Rectal smooth muscle tissue (tissue), 1 donor: ENCODE measurements around the gene DAD1.

Experiments used
- H3K27ac ChIP-seq: one replicate; pipeline ENCODE4 v1.7.0; 2013; ENCODE audit warnings: low read depth, low read length, inconsistent platforms
- H3K27me3 ChIP-seq: one replicate; pipeline ENCODE4 v1.7.0; 2013; ENCODE audit warnings: low read length; ENCODE audit not compliant: control insufficient read depth, insufficient read depth
- H3K36me3 ChIP-seq: one replicate; pipeline ENCODE4 v1.7.0; 2013; ENCODE audit warnings: low read length; ENCODE audit not compliant: control insufficient read depth, insufficient read depth
- H3K4me1 ChIP-seq: one replicate; pipeline ENCODE4 v1.7.0; 2013; ENCODE audit warnings: low read length; ENCODE audit not compliant: control insufficient read depth, insufficient read depth
- H3K4me3 ChIP-seq: one replicate; pipeline ENCODE4 v1.7.0; 2013; ENCODE audit warnings: low read length
- H3K9ac ChIP-seq: one replicate; pipeline ENCODE4 v1.7.0; 2013; ENCODE audit warnings: low read length

Gene DAD1

GRCh38 chr14:22535126-22535525 lies 53.9 kb downstream of the DAD1 start:
- Histone ChIP-seq H3K4me1 (no peaks in the 10 kb centered on the region), H3K4me3 (no peak overlapping the region), H3K36me3 (no peaks in the 10 kb centered on the region), H3K27ac (no peak overlapping the region), H3K27me3 (no peaks in the 10 kb centered on the region), H3K9ac (no peak overlapping the region)

DNA sequence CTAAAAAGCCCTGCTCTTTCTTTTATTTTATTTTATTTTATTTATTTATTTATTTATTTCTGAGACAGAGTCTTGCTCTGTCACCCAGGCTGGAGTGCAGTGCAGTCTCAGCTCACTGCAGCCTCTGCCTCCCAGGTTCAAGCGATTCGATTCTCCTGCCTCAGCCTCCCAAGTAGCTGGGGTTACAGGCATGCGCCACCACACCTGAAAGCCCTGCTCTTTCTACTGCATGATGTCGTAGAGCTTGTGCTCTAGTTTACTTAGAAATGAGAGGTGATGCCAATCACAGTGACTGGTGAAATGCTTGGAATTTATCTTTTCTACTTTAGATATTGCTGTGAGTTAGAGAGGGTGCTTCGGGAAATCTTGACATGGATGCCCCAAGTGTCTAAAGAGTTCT lies 54.5 kb downstream of the DAD1 start:
- Histone ChIP-seq H3K27me3 (no peaks in the 10 kb centered on the region), H3K36me3 (no peaks in the 10 kb centered on the region), H3K4me3 (no peak overlapping the region), H3K9ac (no peak overlapping the region), H3K27ac (no peak overlapping the region), H3K4me1 (no peaks in the 10 kb centered on the region)

GRCh38 chr14:22533739-22534359 lies 55.2 kb downstream of the DAD1 start:
- Histone ChIP-seq H3K9ac (no peak overlapping the region), H3K27ac (no peak overlapping the region), H3K27me3 (no peaks in the 10 kb centered on the region), H3K36me3 (no peaks in the 10 kb centered on the region), H3K4me3 (no peak overlapping the region), H3K4me1 (no peaks in the 10 kb centered on the region)

GRCh38 chr14:22533057-22533704 lies 55.8 kb downstream of the DAD1 start:
- H3K27ac ChIP-seq, result no peak overlapping the region
- H3K27me3 ChIP-seq, result no peaks in the 10 kb centered on the region
- H3K9ac ChIP-seq, result no peak overlapping the region
- no peaks in the 10 kb centered on the region for H3K36me3 ChIP-seq
- no peaks in the 10 kb centered on the region for H3K4me1 ChIP-seq
- H3K4me3 ChIP-seq, result no peak overlapping the region

- H3K9ac ChIP-seq, result no peak overlapping the region
- H3K4me1 ChIP-seq, result no peaks in the 10 kb centered on the region
- H3K36me3 ChIP-seq, result no peaks in the 10 kb centered on the region
- H3K4me3 ChIP-seq, result no peak overlapping the region
- H3K27me3 ChIP-seq, result no peaks in the 10 kb centered on the region
- no peak overlapping the region for H3K27ac ChIP-seq
These were observed 56.5 kb downstream of the DAD1 start for GRCh38 chr14:22532345-22533056.

DNA sequence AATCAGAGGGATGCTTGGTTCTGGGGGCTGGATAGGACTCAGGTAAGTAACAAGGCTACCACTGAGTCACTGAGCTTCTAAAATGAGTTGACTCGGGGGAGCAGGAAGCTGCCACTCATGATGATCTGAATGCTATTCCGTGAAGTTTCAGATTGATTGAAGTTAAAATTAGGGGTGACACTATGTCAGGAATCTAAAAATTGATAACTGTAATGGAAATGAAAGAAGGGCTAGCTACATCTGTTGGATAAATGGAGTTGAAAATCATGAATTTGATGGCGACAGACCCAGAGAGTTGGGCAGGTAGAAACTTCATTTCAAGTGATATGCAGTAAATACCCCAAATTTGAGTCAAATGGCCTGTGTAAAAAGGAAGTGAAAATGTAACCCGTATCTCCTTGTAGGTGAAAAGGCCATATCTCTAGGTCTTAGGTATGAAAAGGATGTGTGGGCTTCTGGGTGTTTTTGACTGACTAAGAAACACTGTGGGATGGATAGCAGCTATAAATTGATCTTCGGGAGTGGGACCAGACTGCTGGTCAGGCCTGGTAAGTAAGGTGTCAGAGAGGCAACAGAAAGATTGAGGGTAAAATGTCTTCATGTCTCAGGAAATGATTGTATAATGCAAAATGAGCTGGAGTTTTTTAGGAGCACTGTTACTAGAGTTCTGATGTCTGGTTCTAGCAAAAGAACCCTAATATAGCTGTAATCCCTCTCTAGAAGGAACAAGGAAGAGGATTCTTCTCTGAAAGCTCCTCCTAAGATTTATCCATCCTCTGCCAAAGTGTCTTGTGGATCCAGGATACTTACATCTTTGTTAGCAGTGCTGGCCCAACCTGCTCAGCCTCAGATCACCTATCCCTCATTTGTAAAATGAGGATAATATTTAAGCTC lies 57.3 kb downstream of the DAD1 start:
- H3K27me3 ChIP-seq, result no peaks in the 10 kb centered on the region
- H3K9ac ChIP-seq, result no peak overlapping the region
- no peak overlapping the region for H3K4me3 ChIP-seq
- H3K27ac ChIP-seq, result no peak overlapping the region
- H3K4me1 ChIP-seq, result no peaks in the 10 kb centered on the region
- no peaks in the 10 kb centered on the region for H3K36me3 ChIP-seq

GRCh38 chr14:22530127-22530526 lies 58.9 kb downstream of the DAD1 start:
- Histone ChIP-seq H3K27ac (no peak overlapping the region), H3K9ac (no peak overlapping the region), H3K36me3 (no peaks in the 10 kb centered on the region), H3K27me3 (no peaks in the 10 kb centered on the region), H3K4me3 (no peak overlapping the region), H3K4me1 (no peaks in the 10 kb centered on the region)

DNA sequence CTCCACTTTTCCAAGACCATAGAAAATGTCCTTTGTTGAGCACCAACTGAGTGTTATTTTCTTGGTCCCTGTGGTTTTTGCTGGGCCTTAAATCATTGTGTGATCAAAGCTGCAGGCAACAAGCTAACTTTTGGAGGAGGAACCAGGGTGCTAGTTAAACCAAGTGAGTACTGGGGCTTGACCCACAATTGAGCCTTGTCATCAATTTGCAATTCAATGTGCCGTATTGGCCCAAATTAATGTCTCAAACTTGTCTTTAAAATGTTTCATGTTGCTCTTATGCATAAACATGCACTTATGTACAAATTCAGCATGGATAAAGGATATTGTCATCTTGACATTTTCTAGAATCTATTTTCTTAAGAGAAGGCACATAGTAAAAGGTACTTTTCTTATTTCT lies 62.3 kb downstream of the DAD1 start:
- H3K4me3 ChIP-seq, result no peak overlapping the region
- H3K27ac ChIP-seq, result no peak overlapping the region
- no peaks in the 10 kb centered on the region for H3K4me1 ChIP-seq
- H3K27me3 ChIP-seq, result no peaks in the 10 kb centered on the region
- H3K36me3 ChIP-seq, result no peaks in the 10 kb centered on the region
- no peak overlapping the region for H3K9ac ChIP-seq

DNA sequence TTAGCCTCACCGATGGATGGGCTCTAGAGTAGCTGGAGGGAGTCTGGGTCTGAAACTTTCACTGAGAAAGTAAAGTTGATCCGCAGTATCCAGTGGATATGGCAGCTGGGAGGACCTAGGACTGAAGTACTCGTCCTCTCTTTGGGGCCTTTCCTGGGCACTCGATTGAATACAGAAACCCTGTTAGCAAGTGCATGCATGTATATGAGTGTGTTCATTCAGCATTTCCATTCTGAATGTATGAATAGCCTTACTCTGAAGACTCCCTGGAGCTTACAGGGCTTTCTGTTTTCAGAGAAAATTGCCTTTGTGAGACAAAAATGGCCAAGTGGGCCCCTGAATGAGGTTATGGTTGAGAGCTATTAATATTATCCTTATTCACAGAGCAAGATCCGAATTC lies 62.8 kb downstream of the DAD1 start:
- Histone ChIP-seq H3K27me3 (no peaks in the 10 kb centered on the region), H3K27ac (no peak overlapping the region)

GRCh38 chr14:22524784-22525161 lies 64.3 kb downstream of the DAD1 start:
- H3K27ac ChIP-seq, result no peak overlapping the region
- H3K4me1 ChIP-seq, result no peaks in the 10 kb centered on the region

More for the DNA sequence above, 62.8 kb downstream of the DAD1 start:
- no peaks in the 10 kb centered on the region for H3K4me1 ChIP-seq
- H3K36me3 ChIP-seq, result no peaks in the 10 kb centered on the region
- H3K4me3 ChIP-seq, result no peak overlapping the region
- H3K9ac ChIP-seq, result no peak overlapping the region

GRCh38 chr14:22524115-22524783 lies 64.8 kb downstream of the DAD1 start:
- Histone ChIP-seq H3K36me3 (no peaks in the 10 kb centered on the region), H3K9ac (no peak overlapping the region), H3K4me3 (no peak overlapping the region), H3K27me3 (no peaks in the 10 kb centered on the region), H3K4me1 (no peaks in the 10 kb centered on the region), H3K27ac (no peak overlapping the region)

More at GRCh38 chr14:22524784-22525161, 64.3 kb downstream of the DAD1 start:
- no peak overlapping the region for H3K9ac ChIP-seq
- no peak overlapping the region for H3K4me3 ChIP-seq
- H3K36me3 ChIP-seq, result no peaks in the 10 kb centered on the region
- no peaks in the 10 kb centered on the region for H3K27me3 ChIP-seq

DNA sequence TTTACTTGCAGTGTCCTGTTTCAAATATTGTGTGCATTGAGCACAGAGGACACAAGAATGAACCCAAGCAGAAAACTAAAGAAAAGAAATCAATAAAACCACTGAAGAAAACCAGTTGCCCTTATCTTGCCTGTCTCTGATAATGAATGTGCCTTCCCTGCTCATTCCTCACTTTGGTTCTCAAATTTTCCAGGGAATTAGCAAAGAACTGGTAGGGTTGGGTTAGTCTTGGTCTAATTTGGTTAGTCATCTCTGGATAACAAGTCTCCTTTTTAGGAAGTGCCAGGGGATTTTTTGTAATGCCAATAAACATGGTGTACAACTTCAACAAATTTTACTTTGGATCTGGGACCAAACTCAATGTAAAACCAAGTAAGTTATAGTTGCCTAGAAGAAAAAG lies 65.7 kb downstream of the DAD1 start:
- Histone ChIP-seq H3K4me1 (no peaks in the 10 kb centered on the region), H3K9ac (no peak overlapping the region), H3K36me3 (no peaks in the 10 kb centered on the region), H3K4me3 (no peak overlapping the region), H3K27me3 (no peaks in the 10 kb centered on the region), H3K27ac (no peak overlapping the region)
